NCI-H1694 (cell line): ENCODE measurements around the gene SMARCC2.
A peak's percentile ranks its signal among the peaks of the same experiment; 100 is the strongest.

Experiments
- DNase-seq: peaks from one replicate; lab custom pipeline; 2025; lab: John Stamatoyannopoulos, UW

SMARCC2 gene

GRCh38 chr12:56189099-56189917, at the start of gene SMARCC2:
Gene SMARCC2 (minus strand): TSS chr12:56189483. CDS start chr12:56189461, 22 bp downstream.
- peak; percentile 75 for DNase-seq

GRCh38 chr12:56237552-56237951, 48.3 kb upstream of the SMARCC2 start:
- no peak for DNase-seq

GRCh38 chr12:56236985-56237384, 47.7 kb upstream of the SMARCC2 start:
- no peak for DNase-seq

GRCh38 chr12:56236091-56236490, 46.8 kb upstream of the SMARCC2 start:
- DNase-seq = no peak

- no peak for DNase-seq
Measured at GRCh38 chr12:56234746-56235436, 45.6 kb upstream of the SMARCC2 start.

- no peak for DNase-seq
Measured at GRCh38 chr12:56231184-56231582, 41.9 kb upstream of the SMARCC2 start.

- DNase-seq = no peak
Measured at GRCh38 chr12:56230432-56231183, 41.3 kb upstream of the SMARCC2 start.

- DNase-seq = no peak
Measured at GRCh38 chr12:56229916-56230431, 40.7 kb upstream of the SMARCC2 start, which contains the start of gene SLC39A5. Gene SLC39A5 (plus strand): TSS chr12:56230051. CDS start chr12:56231275, 1,224 bp downstream.

- no peak for DNase-seq
Measured at GRCh38 chr12:56229082-56229481, 39.8 kb upstream of the SMARCC2 start.

GRCh38 chr12:56224954-56225353, 35.7 kb upstream of the SMARCC2 start:
- no peak for DNase-seq

- DNase-seq = peak; percentile 85
Measured at GRCh38 chr12:56224102-56224701, 34.9 kb upstream of the SMARCC2 start, which contains the start of gene NABP2. Gene NABP2 (plus strand): TSS chr12:56224342. CDS start chr12:56224857, 515 bp downstream.

GRCh38 chr12:56223571-56224101, 34.4 kb upstream of the SMARCC2 start:
- DNase-seq = no peak

GRCh38 chr12:56222531-56222895, 33.2 kb upstream of the SMARCC2 start:
- DNase-seq = no peak

- peak; percentile 78 for DNase-seq
Measured at GRCh38 chr12:56221757-56222530, 32.7 kb upstream of the SMARCC2 start, which contains the start of gene RNF41. Gene RNF41 (minus strand): TSS chr12:56221922. CDS start chr12:56214047, 7,875 bp downstream.

GRCh38 chr12:56221232-56221756, 32.0 kb upstream of the SMARCC2 start:
- DNase-seq = peak; percentile 46

GRCh38 chr12:56220611-56221231, 31.4 kb upstream of the SMARCC2 start:
- no peak for DNase-seq

- DNase-seq = no peak
Measured at GRCh38 chr12:56219840-56220239, 30.6 kb upstream of the SMARCC2 start.

GRCh38 chr12:56216461-56216860, 27.2 kb upstream of the SMARCC2 start:
- DNase-seq = no peak

- DNase-seq = no peak
Measured at GRCh38 chr12:56213878-56214277, 24.6 kb upstream of the SMARCC2 start.

GRCh38 chr12:56212361-56212760, 23.1 kb upstream of the SMARCC2 start:
- DNase-seq = no peak
